HG02642 (cell line): Measurements from ENCODE around the gene SRSF3.

Experiments
- ATAC-seq: cut with Tn5 transposase; IDR thresholded peaks from one replicate; pipeline ENCODE4 v1.9.1; 2021; ENCODE audit warnings: mild to moderate bottlenecking; ENCODE audit not compliant: unreplicated experiment, poor library complexity

SRSF3 gene

GRCh38 chr6:36594029-36594815 is at the start of gene SRSF3:
SRSF3 (plus strand) TSS chr6:36594362; CDS start chr6:36596763, 2,401 bp downstream.
- peak; percentile 91 for ATAC-seq

GRCh38 chr6:36545767-36546307 is 48.3 kb upstream of the SRSF3 start:
- no peak for ATAC-seq

- ATAC-seq = peak; percentile 16
Measured at GRCh38 chr6:36546308-36546919, 47.7 kb upstream of the SRSF3 start.

- peak; percentile 82 for ATAC-seq
Measured at GRCh38 chr6:36546920-36547645, 47.1 kb upstream of the SRSF3 start, which contains the start of gene STK38. STK38 (minus strand) TSS chr6:36547479; CDS start chr6:36540202, 7,277 bp downstream.

- ATAC-seq = no peak
Measured at GRCh38 chr6:36547646-36548400, 46.3 kb upstream of the SRSF3 start.

- ATAC-seq = no peak
Measured at GRCh38 chr6:36548401-36548743, 45.8 kb upstream of the SRSF3 start.

- no peak for ATAC-seq
Measured at GRCh38 chr6:36550473-36551000, 43.6 kb upstream of the SRSF3 start.

- ATAC-seq = no peak
Measured at GRCh38 chr6:36555750-36556252, 38.4 kb upstream of the SRSF3 start.

GRCh38 chr6:36556281-36556680 is 37.9 kb upstream of the SRSF3 start:
- no peak for ATAC-seq

- no peak for ATAC-seq
Measured at GRCh38 chr6:36559011-36559793, 35.0 kb upstream of the SRSF3 start.

- no peak for ATAC-seq
Measured at GRCh38 chr6:36560822-36561221, 33.3 kb upstream of the SRSF3 start.

GRCh38 chr6:36563237-36563927 is 30.8 kb upstream of the SRSF3 start:
- no peak for ATAC-seq

GRCh38 chr6:36563928-36564284 is 30.3 kb upstream of the SRSF3 start:
- ATAC-seq = no peak

- ATAC-seq = no peak
Measured at GRCh38 chr6:36566418-36566905, 27.7 kb upstream of the SRSF3 start.

- ATAC-seq = no peak
Measured at GRCh38 chr6:36570264-36570663, 23.9 kb upstream of the SRSF3 start.

GRCh38 chr6:36571122-36572043 is 22.8 kb upstream of the SRSF3 start:
- no peak for ATAC-seq
